ENCODE results near the gene TBC1D4.
A peak's percentile ranks its signal among the peaks of the same experiment; 100 is the strongest.
"Not testable (repeated sequence)": the region's sequence is repeated elsewhere in the genome, so short reads cannot be mapped to it uniquely, and the experiment has no call there.

The TBC1D4 gene

GRCh38 chr13:75455962-75456361 is 26.0 kb downstream of the TBC1D4 start:
- Histone ChIP-seq H3K4me3 (no peak overlapping the region), H3K27ac (peak overlapping the region in 1 of 21 experiments; percentile 62)

GRCh38 chr13:75454497-75454896 is 27.5 kb downstream of the TBC1D4 start:
- H3K27ac ChIP-seq = peak overlapping the region in 5 of 21 experiments; percentile 44 to 68 (median 62)
- H3K4me3 ChIP-seq = no peak overlapping the region

- Histone ChIP-seq H3K4me3 (no peak overlapping the region), H3K27ac (peak overlapping the region in 3 of 21 experiments; percentile 25 to 49 (median 32))
These were observed 29.4 kb downstream of the TBC1D4 start for GRCh38 chr13:75452564-75452963.

- Histone ChIP-seq H3K4me3 (no peak overlapping the region), H3K27ac (no peak overlapping the region)
These were observed 34.5 kb downstream of the TBC1D4 start for GRCh38 chr13:75447493-75447892.

GRCh38 chr13:75446874-75447273 is 35.1 kb downstream of the TBC1D4 start:
- H3K4me3 ChIP-seq = no peak overlapping the region
- H3K27ac ChIP-seq = no peak overlapping the region

GRCh38 chr13:75445717-75446499 is 36.1 kb downstream of the TBC1D4 start:
- Histone ChIP-seq H3K27ac (peak overlapping the region in 3 of 21 experiments; percentile 9 to 45 (median 23)), H3K4me3 (no peak overlapping the region)

- Histone ChIP-seq H3K4me3 (no peak overlapping the region), H3K27ac (no peak overlapping the region)
These were observed 38.0 kb downstream of the TBC1D4 start for GRCh38 chr13:75444016-75444415.

GRCh38 chr13:75443356-75443958 is 38.5 kb downstream of the TBC1D4 start:
- H3K27ac ChIP-seq = no peak overlapping the region

GRCh38 chr13:75442736-75443234 is 39.2 kb downstream of the TBC1D4 start:
- Histone ChIP-seq H3K4me3 (no peak overlapping the region), H3K27ac (no peak overlapping the region)

More at GRCh38 chr13:75443356-75443958, 38.5 kb downstream of the TBC1D4 start:
- H3K4me3 ChIP-seq = no peak overlapping the region

GRCh38 chr13:75440100-75440499 is 41.9 kb downstream of the TBC1D4 start:
- Histone ChIP-seq H3K27ac (no peak overlapping the region), H3K4me3 (no peak overlapping the region)

GRCh38 chr13:75437582-75438318 is 44.2 kb downstream of the TBC1D4 start:
- Histone ChIP-seq H3K27ac (no peak overlapping the region), H3K4me3 (no peak overlapping the region)

GRCh38 chr13:75434126-75434525 is 47.8 kb downstream of the TBC1D4 start:
- H3K4me3 ChIP-seq, H3K27ac ChIP-seq: not testable (repeated sequence)

- H3K4me3 ChIP-seq = no peak overlapping the region
- peak overlapping the region in 1 of 21 experiments; percentile 1 for H3K27ac ChIP-seq
These were observed 49.1 kb downstream of the TBC1D4 start for GRCh38 chr13:75432811-75433244.

- Histone ChIP-seq H3K4me3 (no peak overlapping the region), H3K27ac (no peak overlapping the region)
These were observed 49.9 kb downstream of the TBC1D4 start for GRCh38 chr13:75432045-75432444.

- no peak overlapping the region for H3K4me3 ChIP-seq
- H3K27ac ChIP-seq = no peak overlapping the region
These were observed 51.3 kb downstream of the TBC1D4 start for GRCh38 chr13:75430436-75431209.

- Histone ChIP-seq H3K27ac (no peak overlapping the region), H3K4me3 (no peak overlapping the region)
These were observed 55.5 kb downstream of the TBC1D4 start for GRCh38 chr13:75426421-75426820.

- no peak overlapping the region for H3K27ac ChIP-seq
- H3K4me3 ChIP-seq = no peak overlapping the region
These were observed 56.6 kb downstream of the TBC1D4 start for GRCh38 chr13:75425216-75426009.

- no peak overlapping the region for H3K27ac ChIP-seq
- no peak overlapping the region for H3K4me3 ChIP-seq
These were observed 58.0 kb downstream of the TBC1D4 start for GRCh38 chr13:75423946-75424345.

- H3K27ac ChIP-seq = no peak overlapping the region
- H3K4me3 ChIP-seq = no peak overlapping the region
These were observed 59.9 kb downstream of the TBC1D4 start for GRCh38 chr13:75422028-75422427.
